Head of caudate nucleus (tissue), 42 donors: ENCODE measurements around the gene MAPK8IP2.
"Not testable (repeated sequence)": the region's sequence is repeated elsewhere in the genome, so short reads cannot be mapped to it uniquely, and the experiment has no call there.

ENCODE experiments used
- DNase-seq, 42 donors: peaks; one replicate each; pipeline versions ENCODE4 v3.0.0 to v3.0.0-alpha.2; 2020 to 2021; ENCODE audit warnings: mixed read lengths in 7 of 42
- intact Hi-C: fragments of 100-400 bp; cut with DNase I; formaldehyde crosslinking; loops from one replicate; pipeline ENCODE4 v1.15.0; 2022

MAPK8IP2 gene

GRCh38 chr22:50608058-50608840 lies 7.7 kb downstream of the MAPK8IP2 start:
- intact Hi-C loops = not testable (repeated sequence)
- peak in 2 of 42 donors; percentile 3 to 18 for DNase-seq

GRCh38 chr22:50608996-50609395 lies 8.4 kb downstream of the MAPK8IP2 start:
- peak in 2 of 42 donors; percentile 14 to 20 for DNase-seq
- intact Hi-C loops = no loop called here

- intact Hi-C loops = no loop called here
- DNase-seq = peak in 2 of 42 donors; percentile 10 to 13
These were observed 9.0 kb downstream of the MAPK8IP2 start for GRCh38 chr22:50609599-50609998.

- DNase-seq = peak in 3 of 42 donors; percentile 11 to 25 (median 16)
- intact Hi-C loops = no loop called here
These were observed 9.5 kb downstream of the MAPK8IP2 start for GRCh38 chr22:50610041-50610451.

GRCh38 chr22:50610581-50610980 lies 10.0 kb downstream of the MAPK8IP2 start:
- DNase-seq = peak in 2 of 42 donors; percentile 2 to 13
- intact Hi-C loops = no loop called here

GRCh38 chr22:50611341-50612060 lies 10.9 kb downstream of the MAPK8IP2 start:
- intact Hi-C loops = no loop called here
- peak in 4 of 42 donors; percentile 7 to 31 (median 18) for DNase-seq

DNA sequence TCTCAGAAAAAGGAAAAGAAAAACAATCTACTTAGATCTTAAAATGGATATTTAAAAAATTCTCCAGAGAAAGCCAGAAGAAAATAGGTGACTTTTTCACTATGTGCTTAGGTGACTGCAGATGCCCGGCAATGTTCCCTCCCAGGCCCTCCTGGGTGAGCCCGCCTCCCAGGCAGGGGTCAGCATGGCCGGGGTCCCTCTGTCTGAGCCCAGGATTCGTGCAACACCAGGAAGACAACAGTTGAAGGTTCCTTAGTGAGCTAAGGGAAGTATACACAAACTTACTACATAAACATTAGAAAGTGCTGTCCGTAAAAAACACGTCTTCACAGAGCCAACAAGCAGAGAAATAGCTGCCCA lies 11.6 kb downstream of the MAPK8IP2 start:
- intact Hi-C loops = no loop called here
- DNase-seq = peak in 3 of 42 donors; percentile 3 to 22 (median 13)

DNA sequence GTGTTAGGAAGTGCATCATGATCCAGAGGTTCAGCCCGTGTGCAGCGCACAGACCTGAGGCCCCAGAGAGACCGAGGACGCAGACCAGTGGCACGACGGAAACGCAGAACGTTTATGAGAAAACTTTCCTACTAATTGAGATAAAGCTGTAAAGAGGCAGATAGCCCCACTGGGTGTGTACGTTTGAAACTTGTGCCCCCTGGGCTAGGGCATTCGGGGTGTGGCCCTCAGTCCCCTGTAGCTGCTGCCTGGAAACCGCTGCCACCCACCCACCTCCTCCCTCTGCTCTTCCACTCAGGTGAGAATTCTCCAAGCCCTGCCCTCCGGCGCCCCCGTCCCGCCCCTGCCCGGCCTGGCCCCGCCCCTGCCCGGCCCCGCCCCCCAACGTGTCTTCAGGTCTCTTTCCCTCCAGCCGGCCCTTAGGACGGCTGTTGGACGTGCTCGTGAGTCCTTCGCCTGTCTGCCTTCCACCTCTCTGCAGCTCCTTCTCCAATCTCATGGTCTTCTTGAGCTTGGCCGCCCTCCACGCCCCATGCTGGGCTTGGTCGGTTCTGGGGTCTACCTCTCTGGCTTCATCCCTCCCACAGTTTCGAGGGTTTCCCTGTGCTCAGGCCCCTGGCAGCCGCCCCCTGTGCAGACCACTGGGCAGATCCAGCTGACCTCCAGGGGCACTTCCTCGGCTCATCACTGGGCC lies 12.1 kb downstream of the MAPK8IP2 start:
- intact Hi-C loops = no loop called here
- DNase-seq = peak in 27 of 42 donors; percentile 25 to 78 (median 51)

- intact Hi-C loops = no loop called here
- DNase-seq = peak in 5 of 42 donors; percentile 12 to 33 (median 21)
These were observed 12.8 kb downstream of the MAPK8IP2 start for GRCh38 chr22:50613291-50613981.

- intact Hi-C loops = not testable (repeated sequence)
- DNase-seq = peak in 2 of 42 donors; percentile 1 to 5
These were observed 13.7 kb downstream of the MAPK8IP2 start for GRCh38 chr22:50614296-50614695.

DNA sequence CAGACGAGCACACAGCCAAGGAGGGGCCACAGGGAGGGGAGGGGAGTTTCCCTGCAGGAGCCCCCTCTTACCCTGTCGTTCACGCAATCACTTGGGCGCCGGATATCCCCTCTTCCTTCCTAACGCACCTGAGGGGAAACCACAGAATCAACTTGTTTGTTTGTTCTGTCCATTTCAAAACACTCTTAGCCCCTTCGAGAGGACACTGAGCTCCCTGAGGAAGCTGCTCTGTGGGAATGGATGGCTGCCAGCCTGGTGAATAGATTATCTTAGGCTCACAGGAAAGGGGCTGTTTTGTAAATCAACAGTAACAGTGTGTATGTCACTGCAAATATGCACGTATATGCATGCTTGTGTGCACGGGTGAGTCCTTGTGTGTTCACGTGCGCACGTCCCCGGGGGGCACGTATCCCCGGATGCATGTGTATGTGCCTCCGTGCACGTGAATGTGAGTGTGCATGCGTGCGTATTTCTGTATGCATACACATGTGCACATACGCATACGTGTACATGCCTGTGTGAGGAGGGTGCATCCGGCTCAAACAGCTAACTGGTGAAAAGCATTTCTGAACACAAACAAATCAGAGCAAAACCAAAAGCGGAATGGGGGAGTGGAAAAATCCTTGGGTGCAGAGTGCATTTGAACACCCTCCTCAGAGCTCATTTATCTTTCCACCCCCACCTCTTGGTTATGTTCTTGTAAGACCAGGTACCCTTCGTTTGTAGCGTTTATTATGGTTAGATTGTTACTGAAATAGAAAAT lies 20.2 kb downstream of the MAPK8IP2 start:
- intact Hi-C loops = no loop called here
- DNase-seq = peak in 41 of 42 donors; percentile 28 to 88 (median 77)

DNA sequence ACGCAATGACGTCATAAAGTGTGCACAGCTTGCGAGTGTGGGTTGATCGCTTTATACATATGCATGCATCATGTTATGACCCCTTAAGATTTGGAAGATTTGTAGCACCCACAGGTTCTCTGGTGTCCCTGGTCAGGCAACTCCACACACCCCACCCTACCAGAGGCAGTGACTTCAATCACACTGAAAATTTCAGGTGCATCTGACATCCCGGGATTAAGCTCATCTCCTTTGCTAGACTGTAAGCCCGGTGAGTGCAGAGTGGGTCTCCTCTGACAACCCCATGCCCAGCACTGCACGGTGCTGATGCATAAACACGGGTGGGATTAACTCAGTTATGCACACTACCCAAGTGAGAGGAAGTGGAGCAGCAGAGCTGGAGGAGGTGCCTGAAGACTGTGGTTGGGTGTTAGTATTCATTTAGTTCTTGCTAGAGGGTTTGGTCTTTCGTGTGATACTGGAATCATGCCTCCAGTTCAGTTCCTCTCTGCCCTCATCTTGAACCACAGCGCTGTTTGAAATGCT lies 20.8 kb downstream of the MAPK8IP2 start:
- peak in 15 of 42 donors; percentile 14 to 55 (median 41) for DNase-seq
- intact Hi-C loops = no loop called here

- intact Hi-C loops = no loop called here
- DNase-seq = no peak
These were observed 21.5 kb downstream of the MAPK8IP2 start for GRCh38 chr22:50621948-50622722.

DNA sequence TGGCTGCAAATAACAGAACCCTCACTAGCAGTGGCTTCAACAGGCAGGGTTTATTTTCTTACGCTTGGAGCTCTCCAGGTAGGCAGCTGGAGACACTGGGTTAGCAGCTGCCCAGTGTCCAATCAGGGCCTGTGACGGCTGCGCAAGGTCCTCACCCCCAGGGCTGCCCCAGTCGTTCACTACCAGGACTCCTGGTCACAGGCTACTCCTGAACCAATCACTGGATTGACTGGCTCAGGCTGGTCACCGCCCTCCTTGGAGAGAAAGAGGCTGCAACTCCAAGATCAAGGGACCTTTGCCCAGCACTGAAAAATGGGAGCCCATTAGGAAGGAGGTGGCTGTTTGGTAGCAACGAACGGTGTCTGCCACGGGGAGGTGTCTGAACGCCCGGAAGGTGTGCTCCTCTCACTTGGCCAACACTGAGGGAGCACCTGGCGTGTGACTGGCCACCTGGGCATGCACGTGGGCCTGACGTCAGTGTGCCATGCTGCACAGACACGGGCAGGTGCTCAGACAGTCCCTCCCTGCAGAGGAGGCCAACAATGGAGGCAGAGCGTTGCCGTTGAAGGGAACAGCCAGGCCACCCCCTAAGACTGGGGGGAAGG lies 22.2 kb downstream of the MAPK8IP2 start:
- DNase-seq = peak in 3 of 42 donors; percentile 3 to 25 (median 8)
- intact Hi-C loops = no loop called here

- intact Hi-C loops = no loop called here
- DNase-seq = peak in 3 of 42 donors; percentile 11 to 24 (median 14)
These were observed 23.9 kb downstream of the MAPK8IP2 start for GRCh38 chr22:50624347-50625130.

DNA sequence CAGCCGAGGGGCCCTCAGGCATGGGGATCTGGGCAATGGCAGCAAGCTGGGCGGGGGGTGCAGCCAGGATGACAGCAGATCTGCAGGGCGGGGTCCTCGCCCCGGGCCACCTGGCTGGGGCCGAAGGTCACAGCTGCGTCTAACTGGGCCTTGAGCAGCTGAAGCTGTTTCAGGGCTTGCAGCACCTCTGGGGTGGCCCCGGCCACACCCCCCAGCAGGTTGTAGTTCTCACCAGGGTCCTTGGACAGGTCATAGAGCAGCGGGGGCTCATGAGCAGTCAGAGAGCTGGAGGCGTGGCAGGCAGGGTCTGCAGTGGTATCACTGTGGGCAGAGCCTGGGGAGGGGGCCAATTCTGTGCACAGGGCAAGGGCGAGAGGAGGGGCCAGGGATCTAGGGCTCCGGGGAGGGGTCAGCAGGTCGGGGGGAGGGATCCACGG lies 24.6 kb downstream of the MAPK8IP2 start:
- intact Hi-C loops = no loop called here
- peak in 3 of 42 donors; percentile 9 to 19 (median 15) for DNase-seq
